SK-N-SH treated with all-trans-retinoic acid at 6 μM for 48 hours (cell line): ENCODE results near the gene ZNF292.

Source experiments
- ATAC-seq: fragments of 200-7000 bp; cut with Tn5 transposase; 3 replicates; pipeline ENCODE4 v1.9.1; 2020; ENCODE audit warnings: mild to moderate bottlenecking, moderate library complexity
- ARNTL ChIP-seq: fragments of 450-650 bp; formaldehyde crosslinking; IDR thresholded peaks from 2 replicates; pipeline ENCODE4 v1.5.0; 2020; ENCODE audit warnings: low read depth, mild to moderate bottlenecking, moderate library complexity, borderline replicate concordance
- BACH2 ChIP-seq: fragments of 250-450 bp; sonication (Bioruptor Pico); IDR thresholded peaks from 2 replicates; pipeline ENCODE4 v1.9.0; 2021; ENCODE audit warnings: mild to moderate bottlenecking, borderline replicate concordance
- ESRRG ChIP-seq: fragments of 250-450 bp; sonication (Bioruptor Pico); IDR thresholded peaks from 2 replicates; pipeline ENCODE4 v1.6.1; 2021; ENCODE audit warnings: mild to moderate bottlenecking
- GLIS3 ChIP-seq: fragments of 250-450 bp; sonication (Bioruptor Pico); IDR thresholded peaks from 2 replicates; pipeline ENCODE4 v1.5.0; 2020; ENCODE audit warnings: mild to moderate bottlenecking, moderate library complexity
- ISL1 ChIP-seq: fragments of 250-450 bp; sonication (Bioruptor Pico); IDR thresholded peaks from 2 replicates; pipeline ENCODE4 v2.1.2; 2022; ENCODE audit warnings: mild to moderate bottlenecking, moderate library complexity
- PPARA ChIP-seq: fragments of 250-450 bp; sonication (Bioruptor Pico); IDR thresholded peaks from 2 replicates; pipeline ENCODE4 v1.5.0; 2020; ENCODE audit warnings: mild to moderate bottlenecking, borderline replicate concordance
- RARB ChIP-seq: fragments of 250-450 bp; sonication (Bioruptor Pico); IDR thresholded peaks from 2 replicates; pipeline ENCODE4 v1.8.0; 2021; ENCODE audit warnings: mild to moderate bottlenecking, moderate library complexity
- SNAI2 ChIP-seq: fragments of 250-450 bp; sonication (Bioruptor Pico); IDR thresholded peaks from 2 replicates; pipeline ENCODE4 v1.5.0; 2020; ENCODE audit warnings: mild to moderate bottlenecking, moderate library complexity
- TOX ChIP-seq: fragments of 250-450 bp; sonication (Bioruptor Pico); IDR thresholded peaks from 2 replicates; pipeline ENCODE4 v1.8.0; 2021; ENCODE audit warnings: mild to moderate bottlenecking, moderate library complexity, borderline replicate concordance
- ZC3H10 ChIP-seq: fragments of 250-450 bp; sonication (Bioruptor Pico); IDR thresholded peaks from 2 replicates; pipeline ENCODE4 v1.5.1; 2021; ENCODE audit warnings: mild to moderate bottlenecking, moderate library complexity
- ZFP3 ChIP-seq: fragments of 250-450 bp; sonication (Bioruptor Pico); IDR thresholded peaks from 2 replicates; pipeline ENCODE4 v1.5.0; 2020; ENCODE audit warnings: mild to moderate bottlenecking, moderate library complexity
- ZFP30 ChIP-seq: fragments of 450-650 bp; formaldehyde crosslinking; IDR thresholded peaks from 2 replicates; pipeline ENCODE4 v1.5.0; 2022; ENCODE audit warnings: mild to moderate bottlenecking, moderate library complexity
- ZNF565 ChIP-seq: fragments of 450-650 bp; formaldehyde crosslinking; conservative IDR thresholded peaks from 2 replicates; pipeline ENCODE4 v1.5.0; 2020; ENCODE audit warnings: low read depth, mild to moderate bottlenecking, moderate library complexity
- ZNF70 ChIP-seq: fragments of 450-650 bp; formaldehyde crosslinking; IDR thresholded peaks from 2 replicates; pipeline ENCODE4 v1.5.0; 2020; ENCODE audit warnings: mild to moderate bottlenecking, moderate library complexity
- ZNF8 ChIP-seq: fragments of 450-650 bp; formaldehyde crosslinking; IDR thresholded peaks from 2 replicates; pipeline ENCODE4 v1.5.0; 2020; ENCODE audit warnings: mild to moderate bottlenecking, moderate library complexity
- TF ChIP-seq, protein P1 (sequence below): fragments of 250-450 bp; sonication (Bioruptor Pico); IDR thresholded peaks from 2 replicates; pipeline ENCODE4 v1.5.1; 2021; ENCODE audit warnings: mild to moderate bottlenecking, moderate library complexity
- TF ChIP-seq, protein P2 (sequence below): fragments of 250-450 bp; sonication (Bioruptor Pico); IDR thresholded peaks from 2 replicates; pipeline ENCODE4 v1.8.0; 2021; ENCODE audit warnings: low read depth, mild to moderate bottlenecking, moderate library complexity, borderline replicate concordance
- TF ChIP-seq, protein P3 (sequence below): fragments of 250-450 bp; sonication (Bioruptor Pico); IDR thresholded peaks from 2 replicates; pipeline ENCODE4 v1.5.0; 2020; ENCODE audit warnings: mild to moderate bottlenecking, moderate library complexity
- TF ChIP-seq, protein P4 (sequence below): fragments of 250-450 bp; sonication (Bioruptor Pico); IDR thresholded peaks from 2 replicates; pipeline ENCODE4 v1.8.0; 2020; ENCODE audit warnings: mild to moderate bottlenecking, moderate library complexity, borderline replicate concordance

The ZNF292 gene

DNA sequence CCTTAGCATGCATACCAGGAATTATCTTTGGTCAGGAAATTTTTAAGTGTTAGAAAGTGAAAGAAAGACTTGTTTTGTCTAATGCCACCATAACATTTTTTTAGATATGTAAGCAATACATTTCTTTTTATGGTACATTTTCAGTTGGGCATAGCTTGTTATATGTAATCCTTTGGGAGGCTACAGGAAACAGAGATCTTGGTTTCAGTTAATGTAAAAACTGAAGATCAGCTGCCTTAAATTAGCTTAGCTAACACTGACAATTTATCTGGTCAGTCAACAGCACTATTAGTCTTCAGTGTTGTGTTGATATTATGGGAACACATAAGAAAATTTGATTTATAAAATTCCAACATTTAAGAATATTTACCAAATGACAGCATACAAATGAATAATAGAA is 88.4 kb downstream of the ZNF292 start (continued):
- TF ChIP-seq, protein P1, sequence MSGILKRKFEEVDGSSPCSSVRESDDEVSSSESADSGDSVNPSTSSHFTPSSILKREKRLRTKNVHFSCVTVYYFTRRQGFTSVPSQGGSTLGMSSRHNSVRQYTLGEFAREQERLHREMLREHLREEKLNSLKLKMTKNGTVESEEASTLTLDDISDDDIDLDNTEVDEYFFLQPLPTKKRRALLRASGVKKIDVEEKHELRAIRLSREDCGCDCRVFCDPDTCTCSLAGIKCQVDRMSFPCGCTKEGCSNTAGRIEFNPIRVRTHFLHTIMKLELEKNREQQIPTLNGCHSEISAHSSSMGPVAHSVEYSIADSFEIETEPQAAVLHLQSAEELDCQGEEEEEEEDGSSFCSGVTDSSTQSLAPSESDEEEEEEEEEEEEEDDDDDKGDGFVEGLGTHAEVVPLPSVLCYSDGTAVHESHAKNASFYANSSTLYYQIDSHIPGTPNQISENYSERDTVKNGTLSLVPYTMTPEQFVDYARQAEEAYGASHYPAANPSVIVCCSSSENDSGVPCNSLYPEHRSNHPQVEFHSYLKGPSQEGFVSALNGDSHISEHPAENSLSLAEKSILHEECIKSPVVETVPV (CRISPR knock-in tag), result no peak
- TF ChIP-seq RARB (no peak), BACH2 (CRISPR knock-in tag) (no peak), ZNF8 (CRISPR knock-in tag) (no peak)
- TF ChIP-seq, all 23 proteins: peak for 0

DNA sequence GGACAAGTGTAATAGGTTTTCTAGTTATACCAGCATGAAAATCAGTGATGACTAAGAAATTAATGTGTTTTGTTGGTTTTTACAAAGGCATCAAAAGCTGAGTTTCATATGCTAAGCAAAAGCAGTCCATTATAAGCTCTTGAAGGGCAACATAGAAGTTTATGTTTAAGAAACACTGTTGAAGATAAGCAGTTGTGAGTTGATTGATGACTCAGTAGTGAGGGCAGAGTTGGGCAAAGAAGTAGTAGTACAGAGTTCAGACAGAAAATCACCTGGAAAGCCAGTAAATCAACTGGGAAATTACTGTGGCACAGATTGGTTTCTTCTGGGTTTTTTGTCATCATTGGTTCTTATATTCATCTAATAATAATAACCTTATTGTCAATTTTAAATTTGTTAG is 89.0 kb downstream of the ZNF292 start:
- TF ChIP-seq, protein P1 (CRISPR knock-in tag), result no peak
- TF ChIP-seq ZFP3 (CRISPR knock-in tag), result no peak
- TF ChIP-seq ZNF8 (CRISPR knock-in tag), result no peak
- no peak for TF ChIP-seq SNAI2 (CRISPR knock-in tag)
- no peak for ATAC-seq

DNA sequence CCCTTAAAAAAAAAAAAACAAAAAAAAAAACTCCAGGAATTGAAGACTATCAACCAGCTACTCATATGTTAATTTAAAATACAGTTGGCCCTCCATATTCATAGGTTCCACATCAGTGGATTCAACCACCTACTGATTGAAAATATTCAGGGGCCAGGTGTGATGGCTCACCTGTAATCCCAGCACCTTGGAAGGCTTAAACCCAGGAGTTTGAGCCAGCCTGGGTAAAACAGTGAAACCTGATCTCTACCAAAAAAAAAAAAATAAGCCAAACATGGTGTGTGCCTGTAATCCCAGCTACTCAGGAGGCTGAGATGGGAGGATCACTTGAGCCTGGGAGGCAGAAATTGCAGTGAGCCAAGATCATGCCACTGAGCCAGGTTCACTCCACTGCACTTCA is 94.7 kb downstream of the ZNF292 start:
- TF ChIP-seq, protein P1 (CRISPR knock-in tag), result no peak
- TF ChIP-seq ZNF565 (CRISPR knock-in tag), result no peak
- no peak for ATAC-seq

DNA sequence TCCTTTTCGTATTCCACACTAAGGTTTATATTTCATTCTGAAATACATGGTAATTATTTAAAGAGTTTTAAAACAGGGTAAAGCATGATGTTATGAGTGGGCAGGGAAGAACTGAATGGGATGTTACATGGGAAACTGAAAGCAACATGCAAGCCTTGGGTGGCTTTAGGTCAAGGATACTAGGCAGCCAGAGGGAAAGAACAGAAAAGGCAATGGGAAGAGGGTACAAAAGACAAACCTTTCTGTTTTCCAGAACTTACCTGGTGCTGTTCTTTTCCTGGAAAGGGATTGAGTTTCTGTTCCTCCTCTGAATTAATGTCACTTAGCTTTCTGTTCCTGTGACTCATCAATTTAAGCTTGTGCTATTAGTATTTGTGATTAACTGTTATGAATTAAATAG is 95.9 kb downstream of the ZNF292 start:
- TF ChIP-seq SNAI2 (CRISPR knock-in tag), result no peak
- ATAC-seq, result no peak

DNA sequence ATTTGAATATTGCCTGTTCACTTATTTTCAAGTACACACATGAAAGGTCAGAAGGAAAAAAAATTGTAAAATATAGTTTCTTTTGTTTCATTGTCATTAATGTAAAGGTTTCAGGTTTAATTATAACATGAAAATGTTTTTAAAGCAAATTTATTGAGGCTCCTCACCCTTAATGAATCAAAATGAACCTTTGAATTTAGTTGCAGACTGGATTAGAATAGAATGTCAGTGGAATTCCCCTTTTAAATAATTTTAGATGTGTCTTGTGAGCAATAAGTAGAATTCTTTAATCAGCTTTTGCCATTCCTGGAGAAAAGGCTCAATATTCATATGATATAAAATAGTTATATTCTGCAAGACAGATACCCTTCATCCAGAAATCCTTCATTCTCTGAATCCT is 96.4 kb downstream of the ZNF292 start:
- TF ChIP-seq, protein P2, sequence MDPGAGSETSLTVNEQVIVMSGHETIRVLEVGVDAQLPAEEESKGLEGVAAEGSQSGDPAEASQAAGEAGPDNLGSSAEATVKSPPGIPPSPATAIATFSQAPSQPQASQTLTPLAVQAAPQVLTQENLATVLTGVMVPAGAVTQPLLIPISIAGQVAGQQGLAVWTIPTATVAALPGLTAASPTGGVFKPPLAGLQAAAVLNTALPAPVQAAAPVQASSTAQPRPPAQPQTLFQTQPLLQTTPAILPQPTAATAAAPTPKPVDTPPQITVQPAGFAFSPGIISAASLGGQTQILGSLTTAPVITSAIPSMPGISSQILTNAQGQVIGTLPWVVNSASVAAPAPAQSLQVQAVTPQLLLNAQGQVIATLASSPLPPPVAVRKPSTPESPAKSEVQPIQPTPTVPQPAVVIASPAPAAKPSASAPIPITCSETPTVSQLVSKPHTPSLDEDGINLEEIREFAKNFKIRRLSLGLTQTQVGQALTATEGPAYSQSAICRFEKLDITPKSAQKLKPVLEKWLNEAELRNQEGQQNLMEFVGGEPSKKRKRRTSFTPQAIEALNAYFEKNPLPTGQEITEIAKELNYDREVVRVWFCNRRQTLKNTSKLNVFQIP, result no peak
- TF ChIP-seq RARB (no peak), ZC3H10 (CRISPR knock-in tag) (no peak), ISL1 (CRISPR knock-in tag) (no peak), ESRRG (CRISPR knock-in tag) (no peak), GLIS3 (CRISPR knock-in tag) (no peak), PPARA (no peak), ZFP30 (CRISPR knock-in tag) (no peak), ARNTL (CRISPR knock-in tag) (no peak), ZNF8 (CRISPR knock-in tag) (no peak), TOX (CRISPR knock-in tag) (no peak), SNAI2 (CRISPR knock-in tag) (no peak), ZNF565 (CRISPR knock-in tag) (no peak), ZNF70 (no peak)
- TF ChIP-seq, protein P1 (CRISPR knock-in tag), result no peak
- TF ChIP-seq, protein P3, sequence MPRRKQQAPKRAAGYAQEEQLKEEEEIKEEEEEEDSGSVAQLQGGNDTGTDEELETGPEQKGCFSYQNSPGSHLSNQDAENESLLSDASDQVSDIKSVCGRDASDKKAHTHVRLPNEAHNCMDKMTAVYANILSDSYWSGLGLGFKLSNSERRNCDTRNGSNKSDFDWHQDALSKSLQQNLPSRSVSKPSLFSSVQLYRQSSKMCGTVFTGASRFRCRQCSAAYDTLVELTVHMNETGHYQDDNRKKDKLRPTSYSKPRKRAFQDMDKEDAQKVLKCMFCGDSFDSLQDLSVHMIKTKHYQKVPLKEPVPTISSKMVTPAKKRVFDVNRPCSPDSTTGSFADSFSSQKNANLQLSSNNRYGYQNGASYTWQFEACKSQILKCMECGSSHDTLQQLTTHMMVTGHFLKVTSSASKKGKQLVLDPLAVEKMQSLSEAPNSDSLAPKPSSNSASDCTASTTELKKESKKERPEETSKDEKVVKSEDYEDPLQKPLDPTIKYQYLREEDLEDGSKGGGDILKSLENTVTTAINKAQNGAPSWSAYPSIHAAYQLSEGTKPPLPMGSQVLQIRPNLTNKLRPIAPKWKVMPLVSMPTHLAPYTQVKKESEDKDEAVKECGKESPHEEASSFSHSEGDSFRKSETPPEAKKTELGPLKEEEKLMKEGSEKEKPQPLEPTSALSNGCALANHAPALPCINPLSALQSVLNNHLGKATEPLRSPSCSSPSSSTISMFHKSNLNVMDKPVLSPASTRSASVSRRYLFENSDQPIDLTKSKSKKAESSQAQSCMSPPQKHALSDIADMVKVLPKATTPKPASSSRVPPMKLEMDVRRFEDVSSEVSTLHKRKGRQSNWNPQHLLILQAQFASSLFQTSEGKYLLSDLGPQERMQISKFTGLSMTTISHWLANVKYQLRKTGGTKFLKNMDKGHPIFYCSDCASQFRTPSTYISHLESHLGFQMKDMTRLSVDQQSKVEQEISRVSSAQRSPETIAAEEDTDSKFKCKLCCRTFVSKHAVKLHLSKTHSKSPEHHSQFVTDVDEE (CRISPR knock-in tag), result no peak
- TF ChIP-seq, protein P4, sequence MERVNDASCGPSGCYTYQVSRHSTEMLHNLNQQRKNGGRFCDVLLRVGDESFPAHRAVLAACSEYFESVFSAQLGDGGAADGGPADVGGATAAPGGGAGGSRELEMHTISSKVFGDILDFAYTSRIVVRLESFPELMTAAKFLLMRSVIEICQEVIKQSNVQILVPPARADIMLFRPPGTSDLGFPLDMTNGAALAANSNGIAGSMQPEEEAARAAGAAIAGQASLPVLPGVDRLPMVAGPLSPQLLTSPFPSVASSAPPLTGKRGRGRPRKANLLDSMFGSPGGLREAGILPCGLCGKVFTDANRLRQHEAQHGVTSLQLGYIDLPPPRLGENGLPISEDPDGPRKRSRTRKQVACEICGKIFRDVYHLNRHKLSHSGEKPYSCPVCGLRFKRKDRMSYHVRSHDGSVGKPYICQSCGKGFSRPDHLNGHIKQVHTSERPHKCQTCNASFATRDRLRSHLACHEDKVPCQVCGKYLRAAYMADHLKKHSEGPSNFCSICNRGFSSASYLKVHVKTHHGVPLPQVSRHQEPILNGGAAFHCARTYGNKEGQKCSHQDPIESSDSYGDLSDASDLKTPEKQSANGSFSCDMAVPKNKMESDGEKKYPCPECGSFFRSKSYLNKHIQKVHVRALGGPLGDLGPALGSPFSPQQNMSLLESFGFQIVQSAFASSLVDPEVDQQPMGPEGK, result no peak
- TF ChIP-seq, all 23 proteins: peak for 0
- no peak for ATAC-seq
